HCT116 (cell line): ENCODE measurements around the gene SHISA7. TPM values are rescaled to one million over a fixed set of nuclear protein-coding genes. Genes with fewer than 3 reads are reported as not detected.
A peak's percentile ranks its signal among the peaks of the same experiment; 100 is the strongest.

ENCODE experiments used
- ATAC-seq: fragments of 200-7000 bp; cut with Tn5 transposase; 2 replicates; pipeline ENCODE4 v1.9.1; 2020; ENCODE audit warnings: mild to moderate bottlenecking, moderate library complexity
- BruUV-seq: library from RNA; stranded (reverse); fragments of 400-500 nt; replicated peaks from 2 replicates; lab custom pipeline; 2021; lab: Mats Ljungman, UMichigan
- CTCF ChIA-PET: fragments of 300-600 bp; sonication (Branson Sonifier 250); formaldehyde crosslinking; loops from one replicate; lab custom pipeline; 2021; ENCODE audit warnings: antibody characterized with exemption; lab: Charles Lee
- POLR2A ChIA-PET: fragments of 300-600, 350-600 bp; sonication (Branson Sonifier 250); formaldehyde crosslinking; loops from one replicate; lab custom pipeline; 2021; ENCODE audit warnings: antibody characterized with exemption; lab: Charles Lee
- RAD21 ChIA-PET, 2 experiments: fragments of 300-600 bp; sonication (Branson Sonifier 250); formaldehyde crosslinking; loops; one replicate each; lab custom pipeline; 2023; ENCODE audit warnings: low total read pairs in 2 of 2; ENCODE audit not compliant: uncharacterized antibody in 2 of 2, unreplicated experiment in 2 of 2, low non-redundant PET in 1 of 2; lab: Charles Lee
- DNase-seq: peaks from one replicate; pipeline ENCODE4 v3.0.0-alpha.2; 2010; ENCODE audit warnings: low read depth, low spot score
- H2AFZ ChIP-seq: fragments of 200-600 bp; shearing (Covaris generic), sonication (generic); 2 replicates; pipeline ENCODE4 v1.6.1; 2017; ENCODE audit warnings: low read depth, mixed run types, mixed read lengths, antibody characterized with exemption, low read length; ENCODE audit not compliant: poor library complexity, severe bottlenecking
- H3K27ac ChIP-seq: 2 replicates; pipeline ENCODE4 v1.5.1; 2012; ENCODE audit warnings: low read depth, low read length
- H3K27me3 ChIP-seq: fragments of 200-600 bp; sonication (generic); 2 replicates; pipeline ENCODE4 v1.6.1; 2016; ENCODE audit warnings: mixed run types, low read length, mixed read lengths; ENCODE audit not compliant: insufficient read depth
- H3K36me3 ChIP-seq, 2 experiments: fragments of 200-500 bp in 1 of 2; fragments of 200-600 bp in 1 of 2; sonication (Bioruptor generic) in 1 of 2; sonication (generic) in 1 of 2; 2 replicates each; pipeline versions ENCODE4 v1.5.1 to v1.6.1; 2014 to 2016; ENCODE audit warnings: low read length in 2 of 2, inconsistent platforms in 1 of 2, mixed read lengths in 1 of 2, mixed run types in 1 of 2; ENCODE audit not compliant: insufficient read depth in 2 of 2, control insufficient read depth in 1 of 2
- H3K4me1 ChIP-seq, 2 experiments: fragments of 200-600 bp in 1 of 2; sonication (generic) in 1 of 2; 2 replicates each; pipeline versions ENCODE4 v1.5.1 to v1.6.1; 2012 to 2017; ENCODE audit warnings: low read length in 2 of 2, inconsistent platforms in 1 of 2, mild to moderate bottlenecking in 1 of 2, mixed read lengths in 1 of 2, mixed run types in 1 of 2, moderate library complexity in 1 of 2; ENCODE audit not compliant: insufficient read depth in 2 of 2, control insufficient read depth in 1 of 2
- H3K4me2 ChIP-seq: fragments of 200-600 bp; sonication (generic); 2 replicates; pipeline ENCODE4 v1.6.1; 2017; ENCODE audit warnings: mixed run types, low read length, mixed read lengths
- H3K4me3 ChIP-seq, 2 experiments: fragments of 200-600 bp in 1 of 2; sonication (generic) in 1 of 2; replicated peaks in 1 of 2; 2 replicates each; pipeline ENCODE4 v1.5.1; 2011 to 2016; ENCODE audit warnings: low read length in 2 of 2, control low read depth in 1 of 2, low read depth in 1 of 2, mild to moderate bottlenecking in 1 of 2, mixed read lengths in 1 of 2, mixed run types in 1 of 2
- H3K79me2 ChIP-seq: fragments of 200-600 bp; sonication (generic); 2 replicates; pipeline ENCODE4 v1.6.1; 2017; ENCODE audit warnings: mild to moderate bottlenecking, mixed run types, low read length, moderate library complexity, mixed read lengths; ENCODE audit not compliant: insufficient read depth
- H3K9ac ChIP-seq: fragments of 200-600 bp; sonication (generic); 2 replicates; pipeline ENCODE4 v1.6.1; 2016; ENCODE audit warnings: low read length, mixed read lengths
- H3K9me2 ChIP-seq: fragments of 200-600 bp; sonication (generic), shearing (Covaris generic); 2 replicates; pipeline ENCODE4 v1.6.1; 2017; ENCODE audit warnings: mixed run types, mild to moderate bottlenecking, moderate library complexity; ENCODE audit not compliant: insufficient read depth
- H3K9me3 ChIP-seq, 2 experiments: fragments of 200-500 bp in 1 of 2; fragments of 200-600 bp in 1 of 2; sonication (Bioruptor generic) in 1 of 2; sonication (generic) in 1 of 2; 2 replicates each; pipeline ENCODE4 v1.6.1; 2014 to 2017; ENCODE audit warnings: low read length in 2 of 2, mixed read lengths in 2 of 2, inconsistent platforms in 1 of 2, low read depth in 1 of 2, mild to moderate bottlenecking in 1 of 2, mixed run types in 1 of 2, moderate library complexity in 1 of 2; ENCODE audit not compliant: control insufficient read depth in 1 of 2, insufficient read depth in 1 of 2
- H4K20me1 ChIP-seq: fragments of 200-600 bp; sonication (generic), shearing (Covaris generic); 2 replicates; pipeline ENCODE4 v1.6.1; 2017; ENCODE audit warnings: mixed run types, mild to moderate bottlenecking, moderate library complexity; ENCODE audit not compliant: insufficient read depth
- CBX3 ChIP-seq: IDR thresholded peaks from 2 replicates; pipeline ENCODE4 v1.6.1; 2012; ENCODE audit warnings: low read depth
- CTCF ChIP-seq, 3 experiments: fragments of 200-600 bp in 1 of 3; sonication (generic) in 1 of 3; IDR thresholded peaks in 2 of 3; conservative IDR thresholded peaks in 1 of 3; 2 replicates each; pipeline ENCODE4 v1.5.1; 2012 to 2017; ENCODE audit warnings: low read depth in 2 of 3, low read length in 2 of 3, antibody characterized with exemption in 1 of 3, borderline replicate concordance in 1 of 3, control low read depth in 1 of 3, mild to moderate bottlenecking in 1 of 3, mixed read lengths in 1 of 3, mixed run types in 1 of 3, moderate library complexity in 1 of 3; ENCODE audit not compliant: insufficient read depth in 1 of 3
- ELF1 ChIP-seq: IDR thresholded peaks from 2 replicates; pipeline ENCODE4 v1.6.1; 2012; ENCODE audit warnings: low read depth, borderline replicate concordance
- RAD21 ChIP-seq: IDR thresholded peaks from 2 replicates; pipeline ENCODE4 v1.6.1; 2012; ENCODE audit warnings: low read depth, mild to moderate bottlenecking
- SIN3A ChIP-seq: IDR thresholded peaks from 2 replicates; pipeline ENCODE4 v1.6.1; 2012; ENCODE audit warnings: low read depth
- TCF7L2 ChIP-seq: IDR thresholded peaks from 2 replicates; pipeline ENCODE4 v1.7.0; 2011; ENCODE audit warnings: borderline replicate concordance, inconsistent platforms; ENCODE audit not compliant: insufficient read depth, insufficient read length; ENCODE audit errors: extremely low read depth
- YY1 ChIP-seq: IDR thresholded peaks from 2 replicates; pipeline ENCODE4 v1.6.1; 2011; ENCODE audit warnings: low read length, low read depth, moderate library complexity, mild to moderate bottlenecking; ENCODE audit not compliant: insufficient replicate concordance; ENCODE audit errors: extremely low read depth
- ZFX ChIP-seq: fragments of 450-650 bp; IDR thresholded peaks from 2 replicates; pipeline ENCODE4 v1.6.1; 2017
- intact Hi-C: fragments of 100-400 bp; cut with micrococcal nuclease; formaldehyde crosslinking; loops from 2 replicates; pipeline ENCODE4 v1.10.0; 2022
- total RNA-seq: library from RNA; stranded (reverse); gene quantifications from one replicate; pipeline ENCODE4 v1.2.1, GENCODE V29; 2021; ENCODE audit not compliant: unreplicated experiment
- TF ChIP-seq, protein P1 (sequence below): IDR thresholded peaks from 2 replicates; pipeline ENCODE4 v1.6.1; 2012
- TF ChIP-seq, protein P2 (sequence below): IDR thresholded peaks from 2 replicates; pipeline ENCODE4 v1.6.1; 2012

The SHISA7 gene
- total RNA-seq, 1 experiment from 2014 or later: not detected

DNA sequence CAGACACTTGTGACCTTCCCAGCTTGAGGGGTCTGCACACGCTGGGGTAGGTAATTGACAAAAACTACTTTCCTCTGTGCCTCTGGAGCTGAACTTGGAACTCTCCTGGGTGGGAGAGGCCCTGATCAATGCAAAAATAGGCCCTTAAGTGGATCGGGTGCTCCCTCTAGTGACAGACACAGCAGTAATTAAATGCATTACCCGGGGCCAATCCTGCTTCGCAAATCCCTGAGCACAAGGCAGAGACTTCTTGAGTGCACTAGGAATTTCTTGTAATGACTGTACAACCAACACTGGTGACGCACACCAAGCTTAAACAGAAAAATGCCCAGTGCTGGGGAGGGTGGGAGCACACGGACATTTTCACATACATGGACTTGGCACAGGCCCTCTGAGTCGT lies 24.9 kb downstream of the SHISA7 start:
- DNase-seq (peak; percentile 74), ATAC-seq (peak; percentile 99)
- TF ChIP-seq YY1 (peak; percentile 14), SIN3A (no peak), RAD21 (peak; percentile 97), ZFX (no peak), CBX3 (peak; percentile 86), TCF7L2 (no peak), CTCF (IDR thresholded peaks at IDR 0.05 in 2 of 3, conservative IDR thresholded peaks at IDR 0.05 in 1 of 3; ENCODE audit: borderline replicate concordance in 1 of 3, insufficient read depth in 1 of 3, low read depth in 2 of 3, low read length in 2 of 3) (peak; percentile 69 to 87 (median 80)), ELF1 (no peak)
- TF ChIP-seq, protein P1, sequence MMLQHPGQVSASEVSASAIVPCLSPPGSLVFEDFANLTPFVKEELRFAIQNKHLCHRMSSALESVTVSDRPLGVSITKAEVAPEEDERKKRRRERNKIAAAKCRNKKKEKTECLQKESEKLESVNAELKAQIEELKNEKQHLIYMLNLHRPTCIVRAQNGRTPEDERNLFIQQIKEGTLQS: no peak
- TF ChIP-seq, protein P2, sequence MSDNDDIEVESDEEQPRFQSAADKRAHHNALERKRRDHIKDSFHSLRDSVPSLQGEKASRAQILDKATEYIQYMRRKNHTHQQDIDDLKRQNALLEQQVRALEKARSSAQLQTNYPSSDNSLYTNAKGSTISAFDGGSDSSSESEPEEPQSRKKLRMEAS: peak; percentile 93
- ChIA-PET CTCF (interaction anchor here (0.5 to 1.9 kb wide), 16 partner anchors 86 to 739 kb away, joined by 3 to 14 read pairs (median 4); partner anchors contain the start of genes DNAAF3, PPP1R12C and PPP6R1), POLR2A (interaction anchor here (1.5 kb wide), 1 partner anchor 11 kb away, joined by 5 read pairs; the partner anchor contains the start of gene UBE2S), RAD21 (interaction anchor here (0.6 to 1.2 kb wide), 5 partner anchors 159 to 288 kb away, joined by 3 to 4 read pairs (median 3); partner anchors contain the start of gene PPP6R1 (in 1 of the 2))
- H2AFZ ChIP-seq: peak overlapping the region; percentile 86
- no peaks in the 10 kb centered on the region for H3K79me2 ChIP-seq
- no peaks in the 10 kb centered on the region for H3K9me3 ChIP-seq
- H3K4me1 ChIP-seq: peaks cover 2 to 6% of the 10 kb centered on the region in 2 experiments; a peak in 1 of 4 replicates
- H3K4me3 ChIP-seq: no peak overlapping the region
- no peak overlapping the region for H3K9ac ChIP-seq
- no peak overlapping the region for H3K27ac ChIP-seq
- no peaks in the 10 kb centered on the region for H4K20me1 ChIP-seq
- H3K27me3 ChIP-seq: no peaks in the 10 kb centered on the region
- H3K4me2 ChIP-seq: no peak overlapping the region
- H3K36me3 ChIP-seq: no peaks in the 10 kb centered on the region
- no TSS peak for BruUV-seq
- no peaks in the 10 kb centered on the region for H3K9me2 ChIP-seq
- intact Hi-C loops: loop anchor here (1.0 kb wide), 3 partner anchors 206 to 330 kb away; no protein-coding TSS in a partner anchor
